A549 (cell line): ENCODE data around the gene IGSF11.

Source experiments
- ATOH8 ChIP-seq: fragments of 250-450 bp; sonication (Bioruptor Pico); IDR thresholded peaks from 2 replicates; pipeline ENCODE4 v1.5.0; 2020; ENCODE audit warnings: low read depth, mild to moderate bottlenecking, moderate library complexity
- CHD2 ChIP-seq: fragments of 150-350 bp; IDR thresholded peaks from 2 replicates; pipeline ENCODE4 v1.6.1; 2014; ENCODE audit warnings: low read length; ENCODE audit not compliant: partially characterized antibody
- CTCF ChIP-seq: fragments of >200 bp; sonication (Bioruptor Twin); formaldehyde crosslinking; IDR thresholded peaks from 3 replicates; pipeline ENCODE4 v1.5.1; 2016
- MAX ChIP-seq: IDR thresholded peaks from 2 replicates; pipeline ENCODE4 v1.6.1; 2012
- NPAS2 ChIP-seq: fragments of 250-450 bp; sonication (Bioruptor Pico); IDR thresholded peaks from 2 replicates; pipeline ENCODE4 v1.8.0; 2022; ENCODE audit warnings: mild to moderate bottlenecking, moderate library complexity, borderline replicate concordance
- TP53 ChIP-seq: fragments of 250-450 bp; sonication (Bioruptor Pico); IDR thresholded peaks from 2 replicates; pipeline ENCODE4 v1.5.0; 2021; ENCODE audit warnings: mild to moderate bottlenecking, moderate library complexity

- TF ChIP-seq CTCF (no peak), MAX (no peak), TP53 (CRISPR knock-in tag) (no peak), NPAS2 (CRISPR knock-in tag) (no peak), CHD2 (no peak), ATOH8 (CRISPR knock-in tag) (no peak)
These were observed 88.8 kb downstream of the IGSF11 start for GRCh38 chr3:118945834-118946233.
